ENCODE data around the gene USP15.
A peak's percentile ranks its signal among the peaks of the same experiment; 100 is the strongest.

The USP15 gene

DNA sequence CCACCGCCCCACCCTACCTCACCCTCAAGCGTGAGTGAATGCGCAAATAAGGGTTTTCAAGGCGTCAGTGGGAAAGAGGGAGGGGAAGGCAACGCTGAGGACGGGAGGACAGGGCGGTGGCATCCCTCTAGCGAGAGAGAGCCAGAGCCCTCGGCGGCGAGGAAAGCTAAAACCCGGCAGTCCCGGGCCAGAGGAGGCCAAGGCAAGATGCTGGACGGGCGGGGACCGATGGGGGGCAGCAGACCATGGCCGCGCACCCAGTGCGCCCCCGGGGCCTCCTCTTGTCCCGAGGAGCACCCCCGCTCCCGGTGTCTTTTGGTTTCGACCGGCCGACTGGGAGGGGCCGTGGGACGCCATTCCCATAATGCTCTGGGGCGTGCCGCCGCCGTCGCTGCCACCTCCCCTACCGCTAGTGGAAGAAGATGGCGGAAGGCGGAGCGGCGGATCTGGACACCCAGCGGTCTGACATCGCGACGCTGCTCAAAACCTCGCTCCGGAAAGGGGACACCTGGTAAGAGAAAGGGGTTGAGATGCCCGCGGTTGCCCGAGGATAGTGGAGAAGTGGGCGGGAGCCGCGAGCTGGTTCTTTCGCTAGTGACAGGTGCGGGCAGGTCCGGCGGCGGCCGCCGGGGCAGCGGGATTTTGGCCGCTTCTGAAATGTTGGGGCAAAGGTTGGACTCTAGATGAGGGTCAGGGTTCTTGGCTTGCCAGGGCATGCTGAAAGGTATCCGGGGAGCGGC lies at the start of gene USP15:
Gene USP15, plus strand, starts transcription at position 412 of the 740 bp plus-strand sequence. Its CDS starts 11 bp downstream, at position 423.
- DNase-seq (ENCODE audit: low read depth in 3 of 3) = peak; percentile 91 to 94 (median 93)

DNA sequence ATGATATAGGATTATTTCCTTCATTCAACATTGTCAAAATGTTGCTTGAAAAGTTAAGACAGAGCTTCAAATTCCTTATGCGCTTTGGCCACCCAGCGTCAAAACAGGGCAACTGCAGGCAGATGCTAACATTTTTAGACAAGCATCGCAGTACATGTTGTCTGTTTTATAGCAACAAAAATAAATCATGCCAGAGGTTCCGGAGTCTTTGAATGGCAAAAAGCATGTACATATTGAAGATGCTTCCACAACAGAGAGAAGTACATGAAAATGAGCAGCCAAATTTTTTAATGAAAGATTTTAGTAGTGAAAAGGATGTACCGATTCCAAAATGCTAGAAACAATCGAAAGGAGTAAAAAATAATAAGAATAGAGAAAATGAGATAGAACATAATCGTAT lies 49.8 kb upstream of the USP15 start:
- DNase-seq (ENCODE audit: low read depth in 3 of 3) = peak in 2 of 3 experiments; percentile 11 to 30

DNA sequence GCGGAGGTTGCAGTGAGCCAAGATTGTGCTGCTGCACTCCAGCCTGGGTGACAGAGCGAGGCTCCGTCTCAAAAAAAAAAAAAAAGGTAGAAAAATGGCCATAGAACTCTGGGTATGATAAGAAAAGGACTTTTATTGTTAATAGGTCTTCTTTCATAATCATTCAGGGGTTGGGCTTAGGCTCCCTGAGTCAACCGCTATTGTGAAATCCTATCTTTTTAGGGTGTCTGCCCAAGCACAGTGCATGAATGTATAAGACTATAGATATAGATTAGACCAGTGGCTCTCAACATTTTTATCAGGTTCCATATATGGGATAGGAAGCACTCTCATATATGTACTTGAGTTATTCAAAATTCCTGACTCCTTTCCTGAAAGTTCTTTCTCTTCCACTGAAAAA lies 48.7 kb upstream of the USP15 start:
- no peak for DNase-seq (ENCODE audit: low read depth in 3 of 3)

DNA sequence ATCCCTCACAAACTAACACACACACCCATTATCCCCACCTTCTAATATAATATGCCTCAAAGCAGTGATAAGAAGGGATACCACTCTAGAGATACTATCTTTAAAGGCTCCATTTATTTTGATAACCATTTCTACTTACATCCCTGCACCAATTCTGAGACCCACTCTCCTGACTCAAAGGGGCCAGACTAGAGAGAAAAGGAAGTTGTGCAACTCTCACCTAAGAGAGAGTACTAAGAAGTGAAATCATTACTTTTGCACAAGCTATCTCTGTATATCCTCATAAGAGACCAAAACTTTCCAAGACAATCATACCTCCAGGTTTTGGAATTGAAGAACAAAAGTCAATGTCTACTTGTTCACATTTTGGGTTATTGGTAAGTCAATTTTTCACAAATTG lies 45.4 kb upstream of the USP15 start:
- DNase-seq (ENCODE audit: low read depth in 3 of 3) = no peak

DNA sequence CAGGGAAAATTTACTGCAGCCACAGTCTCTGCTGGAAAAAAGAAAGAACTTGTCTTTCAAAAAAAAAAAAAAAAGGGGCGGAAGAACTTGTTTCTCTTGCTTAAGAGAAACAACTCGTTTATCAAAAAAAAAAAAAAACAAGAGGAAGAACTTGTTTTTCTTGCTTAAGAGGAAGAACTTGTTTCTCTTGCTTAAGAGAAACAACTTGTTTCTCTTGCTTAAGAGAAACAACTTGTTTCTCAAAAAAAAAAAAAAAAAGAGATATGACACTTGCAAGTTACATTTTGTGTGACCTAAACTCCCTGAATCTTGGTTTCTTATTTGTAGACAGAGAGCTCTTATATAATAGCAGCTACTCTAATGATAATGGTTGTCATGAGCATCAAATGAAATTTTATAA lies 44.7 kb upstream of the USP15 start:
- no peak for DNase-seq (ENCODE audit: low read depth in 3 of 3)

DNA sequence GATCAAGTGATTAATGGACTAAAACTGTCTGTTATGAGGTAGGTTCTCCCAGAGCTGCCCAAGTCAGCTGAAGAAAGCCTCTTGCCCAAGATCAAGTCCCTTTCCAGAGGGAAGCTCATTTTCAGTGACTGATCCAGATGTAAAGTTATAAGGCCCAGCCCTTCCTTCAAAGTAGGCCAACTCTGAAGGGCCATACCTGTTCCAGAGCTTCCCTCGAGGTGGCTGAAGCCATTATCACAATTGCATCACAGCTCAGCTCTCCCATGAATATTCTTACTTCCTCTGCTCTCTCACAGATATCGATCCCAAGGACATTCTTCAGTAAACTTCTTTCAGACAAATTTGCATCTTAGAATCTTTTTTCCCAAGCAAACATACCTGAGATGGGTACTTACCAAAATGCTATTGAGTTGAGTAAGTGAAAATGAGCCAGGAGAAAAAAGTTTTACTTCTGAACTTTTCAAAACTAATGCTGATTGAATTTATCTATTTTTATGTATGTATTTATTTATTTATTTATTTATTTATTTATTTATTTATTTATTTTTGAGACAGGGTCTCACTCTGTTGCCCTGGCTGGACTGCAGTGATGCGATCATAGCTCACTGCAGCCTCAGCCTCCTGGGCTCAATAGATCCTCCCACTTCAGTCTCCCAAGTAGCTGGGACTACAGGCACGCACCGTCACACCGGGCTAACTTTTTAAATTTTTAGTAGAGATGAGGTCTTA lies 42.6 kb upstream of the USP15 start:
- no peak for DNase-seq (ENCODE audit: low read depth in 3 of 3)

DNA sequence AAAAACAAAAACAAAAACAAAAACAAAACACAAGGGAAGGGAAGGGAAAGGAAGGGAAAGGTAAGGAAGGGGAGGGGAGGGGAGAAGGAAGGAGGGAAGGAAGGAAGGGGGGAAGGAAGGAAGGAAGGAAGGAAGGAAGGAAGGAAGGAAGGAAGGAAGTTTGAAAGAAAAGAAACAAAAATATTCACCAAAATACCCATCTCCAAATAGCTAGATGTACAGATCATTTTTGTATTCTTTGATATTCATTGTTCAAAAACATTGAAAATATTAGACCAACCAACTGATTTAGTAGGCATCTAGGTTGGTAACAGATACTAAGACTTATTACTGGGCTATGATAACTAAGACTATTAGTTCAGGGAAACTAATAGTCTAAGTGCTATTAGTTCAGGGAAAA lies 39.1 kb upstream of the USP15 start:
- no peak for DNase-seq (ENCODE audit: low read depth in 3 of 3)

DNA sequence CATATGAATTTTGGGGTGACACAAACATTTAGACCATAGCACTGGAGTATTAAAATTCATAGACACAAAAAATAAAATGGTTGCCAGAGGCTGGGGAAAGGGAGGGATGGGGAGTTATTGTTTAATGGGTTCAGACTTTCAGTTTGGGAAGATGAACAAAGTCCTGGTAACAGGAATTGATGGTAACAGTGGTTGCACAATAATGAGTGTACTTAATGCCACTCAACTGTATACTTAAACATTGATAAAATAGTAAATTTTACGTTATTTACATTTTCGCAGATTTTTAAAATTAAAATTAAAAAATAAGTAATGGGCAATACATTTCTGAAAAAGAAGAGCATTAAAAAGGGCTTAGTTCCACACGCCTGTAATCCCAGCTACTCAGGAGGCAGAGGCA lies 35.6 kb upstream of the USP15 start:
- DNase-seq (ENCODE audit: low read depth in 3 of 3) = no peak

DNA sequence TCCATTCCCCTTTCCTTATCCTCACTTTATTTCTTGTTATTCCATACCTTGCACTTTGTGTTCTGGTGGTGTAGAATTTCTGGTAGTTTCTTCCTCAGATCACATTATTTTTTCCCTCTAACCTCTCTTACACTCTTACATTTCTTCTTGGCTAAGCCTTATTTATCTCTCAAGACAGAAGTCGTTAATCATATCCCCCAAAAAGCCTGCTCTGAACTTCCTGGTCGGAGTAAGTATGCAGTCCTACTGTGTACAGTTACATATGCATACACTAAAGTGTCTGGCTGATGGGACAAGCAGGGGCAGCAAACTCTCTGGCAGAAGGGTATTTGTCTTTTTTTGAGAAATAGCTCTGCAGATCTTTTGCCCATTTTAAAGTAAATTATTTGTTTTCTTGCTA lies 33.1 kb upstream of the USP15 start:
- DNase-seq (ENCODE audit: low read depth in 3 of 3) = no peak

DNA sequence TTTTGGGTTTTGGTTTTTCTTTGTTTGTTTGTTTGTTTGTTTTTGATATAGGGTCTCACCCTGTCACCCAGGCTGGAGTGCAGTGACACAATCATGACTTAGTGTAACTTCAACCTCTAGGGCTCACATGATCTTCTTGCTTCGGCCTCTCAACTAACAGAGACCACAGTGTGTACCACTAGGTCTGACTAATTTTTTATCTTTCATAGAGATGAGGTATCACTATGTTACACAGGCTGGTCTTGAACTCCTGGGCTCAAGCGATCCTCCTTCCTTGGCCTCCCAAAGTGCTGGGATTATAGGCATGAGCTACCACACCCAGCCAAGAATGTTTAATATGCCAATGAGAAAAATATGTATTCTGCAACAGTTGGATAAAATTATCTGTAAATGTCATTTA lies 29.6 kb upstream of the USP15 start:
- no peak for DNase-seq (ENCODE audit: low read depth in 3 of 3)

DNA sequence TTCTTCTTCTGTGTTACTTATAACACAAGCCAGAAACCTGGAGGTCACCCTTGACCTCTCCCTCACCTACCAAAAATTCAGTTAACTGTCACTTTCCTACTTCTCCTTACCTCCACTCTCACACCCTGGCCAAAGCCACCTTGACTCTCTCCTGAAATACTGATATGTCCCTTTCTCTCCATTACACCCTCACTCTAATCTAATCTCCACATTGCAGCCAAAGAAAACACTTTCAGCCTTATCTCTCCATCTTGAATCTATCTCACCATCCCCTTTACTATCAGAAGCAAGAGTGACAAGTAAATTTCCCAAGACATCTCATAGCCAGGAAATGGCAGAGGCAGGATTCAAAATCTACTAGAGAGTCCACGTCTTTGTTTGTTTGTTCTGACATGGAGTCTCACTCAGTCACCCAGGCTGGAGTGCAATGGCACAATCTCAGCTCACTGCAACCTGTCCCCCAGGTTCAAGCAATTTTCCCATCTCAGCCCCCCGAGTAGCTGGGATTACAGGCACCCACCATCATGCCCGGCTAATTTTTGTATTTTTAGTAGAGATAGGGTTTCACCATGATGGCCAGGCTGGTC lies 28.0 kb upstream of the USP15 start:
- DNase-seq (ENCODE audit: low read depth in 3 of 3) = no peak

DNA sequence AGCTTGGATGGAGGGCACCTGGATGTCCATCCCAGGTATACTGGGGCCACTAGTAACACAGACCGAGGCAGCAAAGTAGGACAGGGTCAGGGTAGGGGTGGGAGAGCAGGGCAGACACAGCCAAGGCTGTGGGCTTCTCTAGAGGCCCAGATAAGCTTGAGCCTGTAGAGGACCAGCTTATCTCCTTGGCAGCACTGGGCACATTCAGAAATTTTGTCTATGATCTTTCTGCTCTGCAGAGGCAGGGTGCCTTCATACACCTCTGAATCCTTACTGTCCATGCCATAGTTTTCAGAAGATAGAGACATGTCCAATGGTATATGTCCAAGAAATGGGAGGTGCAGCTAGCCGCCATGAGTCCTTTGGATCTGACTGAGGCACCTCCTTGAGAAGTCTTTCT lies 26.4 kb upstream of the USP15 start:
- DNase-seq (ENCODE audit: low read depth in 3 of 3) = no peak

DNA sequence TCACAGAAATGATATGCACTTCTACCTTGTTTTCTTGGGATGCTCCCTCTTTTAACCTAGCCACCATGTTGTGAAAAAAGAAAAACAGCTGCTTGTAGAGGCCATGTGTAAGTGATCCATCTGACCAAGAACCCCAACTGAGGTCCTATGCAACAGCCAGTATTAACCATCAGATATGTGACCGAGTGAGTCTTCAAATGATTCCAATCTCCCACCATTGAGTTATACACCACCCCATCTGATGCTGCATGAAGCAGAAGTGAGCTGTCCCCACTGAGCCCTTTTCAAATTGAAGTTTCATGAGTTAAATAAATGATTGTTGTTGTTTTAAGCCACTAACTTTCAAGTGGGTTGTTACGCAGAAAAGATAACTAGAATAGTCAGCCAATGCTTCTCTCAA lies 20.6 kb upstream of the USP15 start:
- no peak for DNase-seq (ENCODE audit: low read depth in 3 of 3)

DNA sequence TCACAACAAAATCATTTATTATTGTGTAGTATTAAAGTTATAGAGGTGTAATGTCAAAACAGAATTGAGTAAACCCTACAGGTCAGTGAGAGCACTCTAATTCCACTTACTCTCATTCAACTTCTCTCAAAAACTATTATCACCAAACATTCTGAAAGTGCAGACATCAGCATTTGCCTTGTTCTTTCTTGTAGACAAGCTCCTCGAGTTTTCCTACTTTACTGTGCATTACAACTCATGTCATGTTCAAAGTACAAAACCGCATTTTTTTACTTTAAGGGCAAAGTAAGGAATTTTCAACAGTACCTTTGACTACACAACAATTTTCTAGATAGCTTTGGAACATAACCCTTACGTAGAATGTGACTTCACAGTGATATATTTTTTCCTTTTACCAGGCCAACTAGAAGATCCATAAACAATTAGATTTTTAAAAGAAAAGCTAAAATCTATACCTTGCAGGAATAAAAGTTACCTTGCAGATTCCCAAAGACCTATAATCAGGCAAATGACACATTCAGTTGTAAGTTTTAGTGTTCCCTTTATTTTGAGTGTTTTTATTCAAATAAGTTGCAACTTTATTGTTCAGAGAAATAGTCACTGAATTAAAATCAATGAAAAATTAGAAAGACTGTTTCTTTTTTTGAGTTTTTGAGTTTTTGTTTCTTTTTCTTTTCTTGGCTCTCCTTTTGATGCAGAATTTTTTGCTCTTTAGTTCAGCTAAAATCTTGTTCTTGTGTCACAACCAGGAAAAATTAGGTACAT lies 12.7 kb upstream of the USP15 start:
- no peak for DNase-seq (ENCODE audit: low read depth in 3 of 3)

DNA sequence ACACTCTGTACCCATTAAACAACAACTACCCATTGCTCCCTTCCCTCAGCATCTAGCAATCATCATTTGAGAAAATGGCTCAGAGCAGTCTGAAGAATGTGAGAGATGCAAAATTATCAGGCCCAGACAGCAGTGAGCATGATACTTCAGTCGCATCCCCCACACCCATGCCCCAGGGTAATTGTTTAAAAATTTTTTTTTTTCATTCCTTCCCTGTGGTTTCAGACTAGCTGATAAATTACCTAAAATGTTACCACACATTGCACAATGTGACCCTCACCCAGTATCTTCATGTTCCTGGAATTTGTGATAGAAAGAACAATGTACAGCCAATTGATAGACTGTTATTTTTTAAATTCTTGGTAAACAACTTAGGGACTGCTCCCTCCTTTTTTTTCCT lies 11.3 kb upstream of the USP15 start:
- DNase-seq (ENCODE audit: low read depth in 3 of 3) = no peak

DNA sequence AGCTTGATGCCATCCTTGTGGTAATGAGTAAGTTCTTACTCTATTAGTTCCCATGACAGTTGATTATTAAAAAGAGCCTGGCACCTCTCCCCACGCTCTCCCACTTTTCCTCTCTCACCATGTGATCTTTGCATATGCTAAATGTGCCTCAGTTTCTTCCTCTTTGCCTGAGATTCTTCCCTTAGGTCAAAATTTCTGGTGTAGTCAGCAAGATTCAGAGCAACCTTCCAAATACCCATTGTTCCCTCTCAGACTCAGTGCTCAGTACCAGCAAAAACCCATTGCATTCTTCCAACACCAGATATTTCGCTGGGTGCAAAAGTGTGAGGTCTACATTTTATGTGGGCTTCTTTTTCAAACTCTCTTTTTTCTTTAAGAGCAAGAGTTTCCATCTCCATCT lies 10.8 kb upstream of the USP15 start:
- no peak for DNase-seq (ENCODE audit: low read depth in 3 of 3)

DNA sequence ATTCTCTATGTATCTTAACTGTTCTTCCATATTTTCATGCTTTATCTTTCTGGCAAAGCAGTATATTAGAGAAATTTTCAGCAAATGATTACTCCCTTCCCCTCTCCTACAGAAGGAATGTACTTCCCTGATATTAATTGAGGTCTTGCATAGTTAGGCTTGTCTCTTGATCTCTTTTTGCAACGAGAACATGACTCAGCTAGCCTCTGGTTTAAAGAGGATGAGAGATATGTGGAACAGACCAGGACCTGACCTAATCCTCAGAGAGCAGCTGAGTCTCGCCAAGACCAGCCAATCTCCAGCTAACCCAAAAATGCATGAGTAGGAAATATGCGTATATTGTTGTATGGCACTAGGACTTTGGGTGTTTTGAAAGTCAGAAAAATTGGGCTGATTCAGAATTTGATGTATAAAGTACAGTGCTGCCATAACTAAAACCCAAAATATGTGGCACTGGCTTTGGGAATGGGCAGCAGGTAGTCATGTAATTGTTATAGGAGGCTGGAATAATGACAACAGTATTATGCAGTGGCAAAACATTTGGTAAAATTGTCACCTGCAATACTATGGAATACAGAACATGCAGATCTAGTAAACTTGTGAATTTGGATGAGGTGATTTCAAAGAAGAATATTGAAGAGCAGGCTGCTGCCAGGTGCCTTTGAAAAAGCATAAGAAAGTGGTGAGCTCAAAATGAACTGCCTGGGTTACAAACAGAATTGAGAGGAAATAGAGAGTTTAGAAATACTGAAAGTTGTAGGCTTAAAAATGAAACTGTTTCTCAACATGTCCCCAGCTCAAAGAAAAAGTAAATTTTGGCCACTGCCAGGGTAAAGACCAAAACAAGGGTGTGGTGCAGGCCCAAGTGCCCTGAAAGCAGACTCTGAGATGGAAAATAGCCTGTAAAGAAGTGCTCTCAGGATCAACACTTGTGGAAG lies 9.3 kb upstream of the USP15 start:
- DNase-seq (ENCODE audit: low read depth in 3 of 3) = no peak

DNA sequence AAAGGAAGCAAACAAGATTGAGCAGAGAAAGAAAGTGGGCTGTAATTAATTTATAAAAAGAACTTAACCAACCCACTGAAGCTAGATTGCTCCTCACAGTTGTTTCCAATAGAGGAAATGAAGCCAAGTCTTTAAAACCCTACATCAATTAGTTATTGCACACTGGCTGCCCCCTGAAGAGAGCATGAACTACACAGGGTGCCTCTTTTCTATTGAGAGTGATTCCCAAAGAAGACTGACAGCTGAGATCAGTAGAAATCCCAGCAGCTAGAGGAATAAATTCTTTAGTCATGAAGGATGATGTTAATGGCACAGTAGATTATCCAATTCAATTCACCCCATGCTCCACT lies 8.6 kb upstream of the USP15 start:
- DNase-seq (ENCODE audit: low read depth in 3 of 3) = no peak

DNA sequence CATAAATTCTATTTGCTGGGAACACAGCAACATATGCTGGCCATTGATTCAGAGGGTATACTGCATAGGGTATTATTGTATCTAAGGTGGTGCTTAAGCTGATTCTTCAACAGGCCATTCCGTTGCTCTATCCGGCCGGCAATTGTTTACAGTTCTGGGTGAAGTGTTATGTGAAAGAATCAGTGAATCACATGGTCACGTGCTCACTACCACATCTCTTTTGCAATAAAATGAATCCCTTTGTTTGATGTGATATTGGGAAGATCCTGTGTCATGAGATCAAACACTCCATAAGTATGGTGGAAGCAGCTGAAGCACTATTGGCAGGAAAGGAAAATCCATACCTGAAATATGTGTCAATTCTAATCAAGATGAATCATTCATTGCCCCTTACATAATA lies 7.6 kb upstream of the USP15 start:
- DNase-seq (ENCODE audit: low read depth in 3 of 3) = no peak

DNA sequence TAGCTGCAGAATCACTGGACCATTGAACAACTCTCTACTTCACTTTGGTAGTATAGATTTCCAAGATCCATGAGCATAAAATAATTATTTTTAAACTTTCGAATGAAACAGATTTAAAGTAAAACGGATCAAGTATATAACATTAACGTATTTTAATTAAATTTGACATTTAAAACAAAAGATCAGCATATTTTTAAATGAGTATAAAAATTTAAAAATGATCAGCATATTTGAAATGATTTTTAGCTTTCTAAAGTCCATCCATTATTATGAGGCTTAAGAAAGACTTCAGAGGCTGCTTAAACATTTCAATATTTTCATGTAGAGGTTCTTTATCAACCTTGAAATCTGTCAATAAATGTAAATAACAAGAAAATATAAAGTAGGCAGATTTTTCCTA lies 5.2 kb upstream of the USP15 start:
- no peak for DNase-seq (ENCODE audit: low read depth in 3 of 3)

DNA sequence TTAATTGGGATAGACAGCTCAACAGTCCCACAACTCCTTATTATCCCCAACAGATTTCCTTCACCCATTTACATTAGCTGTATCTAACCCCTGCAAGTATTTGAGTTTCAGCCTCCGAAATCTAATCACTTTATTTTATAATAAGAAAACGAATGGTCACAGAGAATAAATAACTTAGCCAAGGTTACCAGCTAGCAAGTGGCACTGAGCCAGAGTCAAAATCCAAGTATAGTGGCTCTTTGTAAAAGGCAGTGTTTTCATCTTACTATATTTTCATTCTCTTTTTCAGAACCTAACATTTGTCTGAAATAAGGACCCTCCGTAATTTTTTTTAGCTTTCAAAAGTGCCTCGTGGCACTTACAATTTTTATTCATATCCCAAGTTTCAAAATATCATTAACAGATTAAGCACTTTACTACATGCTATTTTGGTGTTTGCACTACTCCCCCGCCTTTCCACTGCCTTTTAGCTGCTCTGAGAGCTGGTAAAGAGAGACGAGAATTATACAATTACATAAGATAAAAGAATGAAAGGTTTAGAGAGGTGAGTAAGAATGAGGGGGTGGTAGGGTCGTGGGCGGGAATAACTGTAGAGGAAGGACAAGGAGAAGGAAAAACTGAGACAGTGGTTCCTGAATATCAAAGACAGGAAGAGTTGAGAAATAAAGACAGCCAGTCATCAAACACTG lies 3.7 kb upstream of the USP15 start:
- peak; percentile 35 to 69 (median 58) for DNase-seq (ENCODE audit: low read depth in 3 of 3)

All from stimulated activated CD4-positive, alpha-beta T cell treated with anti-CD3 and anti-CD28 coated beads, TNF-alpha, amount 100 ng/mL, for 24 hours (primary cell).